Measurements from ENCODE around the gene PHAX. TPM values are rescaled to one million over a fixed set of nuclear protein-coding genes. Genes with fewer than 3 reads are reported as not detected.

PHAX gene
- total and polyA plus RNA-seq, 10 of the 15 experiments (the other 5 are each of a cell fraction or from before 2014, with no cell fraction given), result 28.2 to 88.7 (median 60.3) TPM

DNA sequence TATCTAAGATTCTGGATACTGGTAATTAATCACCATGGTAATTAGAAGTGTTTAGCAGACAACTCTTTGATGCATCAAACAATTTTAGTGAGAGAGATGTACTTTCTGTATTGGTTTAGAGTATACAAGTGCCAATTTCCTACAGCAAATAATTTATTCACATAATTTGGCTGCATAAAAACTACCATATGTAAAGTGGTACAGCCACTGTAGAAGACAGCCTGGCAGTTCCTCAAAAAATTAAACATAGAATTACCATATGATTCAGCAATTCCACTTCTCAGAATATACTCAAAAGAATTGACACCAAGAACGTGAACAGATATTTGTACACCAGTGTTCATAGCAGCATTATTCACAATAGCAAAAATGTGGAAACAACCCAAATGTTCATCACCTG is 36.2 kb downstream of the PHAX start (continued):
- TF ChIP-seq PRDM15 (CRISPR knock-in tag; IDR thresholded peaks at IDR 0.05), result no peak
- no peak for TF ChIP-seq CREM (IDR thresholded peaks at IDR 0.05; ENCODE audit: low read depth)
- TF ChIP-seq MEF2B (IDR thresholded peaks at IDR 0.05; ENCODE audit: partially characterized antibody, poor library complexity, severe bottlenecking), result no peak
- TF ChIP-seq YY1 (IDR thresholded peaks at IDR 0.05; ENCODE audit: low read depth, low read length), result no peak
- TF ChIP-seq MTA2 (IDR thresholded peaks at IDR 0.05; ENCODE audit: low read depth), result no peak
- no peak for TF ChIP-seq POU2F2 (IDR thresholded peaks at IDR 0.05; ENCODE audit: borderline replicate concordance, low read depth, low read length)
- TF ChIP-seq, protein P1, sequence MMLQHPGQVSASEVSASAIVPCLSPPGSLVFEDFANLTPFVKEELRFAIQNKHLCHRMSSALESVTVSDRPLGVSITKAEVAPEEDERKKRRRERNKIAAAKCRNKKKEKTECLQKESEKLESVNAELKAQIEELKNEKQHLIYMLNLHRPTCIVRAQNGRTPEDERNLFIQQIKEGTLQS (IDR thresholded peaks at IDR 0.05; ENCODE audit: borderline replicate concordance, extremely low read depth, low read depth, low read length), result no peak
- TF ChIP-seq, protein P2, sequence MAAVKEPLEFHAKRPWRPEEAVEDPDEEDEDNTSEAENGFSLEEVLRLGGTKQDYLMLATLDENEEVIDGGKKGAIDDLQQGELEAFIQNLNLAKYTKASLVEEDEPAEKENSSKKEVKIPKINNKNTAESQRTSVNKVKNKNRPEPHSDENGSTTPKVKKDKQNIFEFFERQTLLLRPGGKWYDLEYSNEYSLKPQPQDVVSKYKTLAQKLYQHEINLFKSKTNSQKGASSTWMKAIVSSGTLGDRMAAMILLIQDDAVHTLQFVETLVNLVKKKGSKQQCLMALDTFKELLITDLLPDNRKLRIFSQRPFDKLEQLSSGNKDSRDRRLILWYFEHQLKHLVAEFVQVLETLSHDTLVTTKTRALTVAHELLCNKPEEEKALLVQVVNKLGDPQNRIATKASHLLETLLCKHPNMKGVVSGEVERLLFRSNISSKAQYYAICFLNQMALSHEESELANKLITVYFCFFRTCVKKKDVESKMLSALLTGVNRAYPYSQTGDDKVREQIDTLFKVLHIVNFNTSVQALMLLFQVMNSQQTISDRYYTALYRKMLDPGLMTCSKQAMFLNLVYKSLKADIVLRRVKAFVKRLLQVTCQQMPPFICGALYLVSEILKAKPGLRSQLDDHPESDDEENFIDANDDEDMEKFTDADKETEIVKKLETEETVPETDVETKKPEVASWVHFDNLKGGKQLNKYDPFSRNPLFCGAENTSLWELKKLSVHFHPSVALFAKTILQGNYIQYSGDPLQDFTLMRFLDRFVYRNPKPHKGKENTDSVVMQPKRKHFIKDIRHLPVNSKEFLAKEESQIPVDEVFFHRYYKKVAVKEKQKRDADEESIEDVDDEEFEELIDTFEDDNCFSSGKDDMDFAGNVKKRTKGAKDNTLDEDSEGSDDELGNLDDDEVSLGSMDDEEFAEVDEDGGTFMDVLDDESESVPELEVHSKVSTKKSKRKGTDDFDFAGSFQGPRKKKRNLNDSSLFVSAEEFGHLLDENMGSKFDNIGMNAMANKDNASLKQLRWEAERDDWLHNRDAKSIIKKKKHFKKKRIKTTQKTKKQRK (IDR thresholded peaks at IDR 0.05; ENCODE audit: low read depth, low read length), result no peak
- TF ChIP-seq GATAD2B (conservative IDR thresholded peaks at IDR 0.05; ENCODE audit: low read depth), result no peak
- TF ChIP-seq ZNF384 (IDR thresholded peaks at IDR 0.05; ENCODE audit: borderline replicate concordance, low read depth, low read length), result no peak

Data from GM12878 (cell line).